IMR-90 (cell line): ENCODE measurements around the gene C1orf56.

ENCODE experiments used
- CHD1 ChIP-seq: IDR thresholded peaks from 2 replicates; pipeline ENCODE4 v1.6.1; 2012; ENCODE audit warnings: low read depth, low read length, improper control_type of control experiment
- NFE2L2 ChIP-seq: fragments of 150-350 bp; IDR thresholded peaks from 2 replicates; pipeline ENCODE4 v1.6.1; 2016; ENCODE audit warnings: low read depth, mild to moderate bottlenecking, low read length
- POLR2A ChIP-seq: IDR thresholded peaks from 2 replicates; pipeline ENCODE4 v1.6.1; 2012; ENCODE audit warnings: mild to moderate bottlenecking, low read depth, low read length
- TF ChIP-seq, protein P1 (sequence below): conservative IDR thresholded peaks from 2 replicates; pipeline ENCODE4 v1.5.1; 2012; ENCODE audit warnings: mild to moderate bottlenecking, low read depth, low read length, improper control_type of control experiment

DNA sequence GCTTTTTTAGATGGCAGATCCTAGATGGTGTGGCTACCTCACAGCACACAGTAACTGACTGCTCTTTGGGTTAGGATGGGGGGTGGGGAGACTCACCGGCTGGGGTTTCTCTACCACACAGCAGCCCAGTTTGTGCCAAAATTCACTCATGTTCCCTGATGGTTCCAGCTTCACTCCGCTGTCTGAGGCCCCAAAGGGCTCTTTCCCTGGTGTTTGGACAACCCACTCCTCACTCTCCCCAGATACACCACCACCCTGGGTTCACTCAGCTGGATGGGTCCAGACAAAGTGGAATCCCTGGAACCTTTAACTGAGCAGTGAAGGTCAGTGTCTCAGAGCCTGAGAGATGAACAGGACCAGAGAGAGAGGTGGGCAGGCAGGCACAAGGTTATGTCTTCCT, 8.0 kb downstream of the C1orf56 start:
- TF ChIP-seq, protein P1, sequence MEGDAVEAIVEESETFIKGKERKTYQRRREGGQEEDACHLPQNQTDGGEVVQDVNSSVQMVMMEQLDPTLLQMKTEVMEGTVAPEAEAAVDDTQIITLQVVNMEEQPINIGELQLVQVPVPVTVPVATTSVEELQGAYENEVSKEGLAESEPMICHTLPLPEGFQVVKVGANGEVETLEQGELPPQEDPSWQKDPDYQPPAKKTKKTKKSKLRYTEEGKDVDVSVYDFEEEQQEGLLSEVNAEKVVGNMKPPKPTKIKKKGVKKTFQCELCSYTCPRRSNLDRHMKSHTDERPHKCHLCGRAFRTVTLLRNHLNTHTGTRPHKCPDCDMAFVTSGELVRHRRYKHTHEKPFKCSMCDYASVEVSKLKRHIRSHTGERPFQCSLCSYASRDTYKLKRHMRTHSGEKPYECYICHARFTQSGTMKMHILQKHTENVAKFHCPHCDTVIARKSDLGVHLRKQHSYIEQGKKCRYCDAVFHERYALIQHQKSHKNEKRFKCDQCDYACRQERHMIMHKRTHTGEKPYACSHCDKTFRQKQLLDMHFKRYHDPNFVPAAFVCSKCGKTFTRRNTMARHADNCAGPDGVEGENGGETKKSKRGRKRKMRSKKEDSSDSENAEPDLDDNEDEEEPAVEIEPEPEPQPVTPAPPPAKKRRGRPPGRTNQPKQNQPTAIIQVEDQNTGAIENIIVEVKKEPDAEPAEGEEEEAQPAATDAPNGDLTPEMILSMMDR: no peak
- TF ChIP-seq POLR2A: no peak
- TF ChIP-seq NFE2L2: no peak
- no peak for TF ChIP-seq CHD1
